HCT116 (cell line): ENCODE results near the gene TMEM164. TPM values are rescaled to one million over a fixed set of nuclear protein-coding genes. Genes with fewer than 3 reads are reported as not detected.
A peak's percentile ranks its signal among the peaks of the same experiment; 100 is the strongest.

Source experiments
- ATAC-seq: fragments of 200-7000 bp; cut with Tn5 transposase; 2 replicates; pipeline ENCODE4 v1.9.1; 2020; ENCODE audit warnings: mild to moderate bottlenecking, moderate library complexity
- BruUV-seq: library from RNA; stranded (reverse); fragments of 400-500 nt; replicated peaks from 2 replicates; lab custom pipeline; 2021; lab: Mats Ljungman, UMichigan
- CTCF ChIA-PET: fragments of 300-600 bp; sonication (Branson Sonifier 250); formaldehyde crosslinking; loops from one replicate; lab custom pipeline; 2021; ENCODE audit warnings: antibody characterized with exemption; lab: Charles Lee
- POLR2A ChIA-PET: fragments of 300-600, 350-600 bp; sonication (Branson Sonifier 250); formaldehyde crosslinking; loops from one replicate; lab custom pipeline; 2021; ENCODE audit warnings: antibody characterized with exemption; lab: Charles Lee
- RAD21 ChIA-PET, 2 experiments: fragments of 300-600 bp; sonication (Branson Sonifier 250); formaldehyde crosslinking; loops; one replicate each; lab custom pipeline; 2023; ENCODE audit warnings: low total read pairs in 2 of 2; ENCODE audit not compliant: uncharacterized antibody in 2 of 2, unreplicated experiment in 2 of 2, low non-redundant PET in 1 of 2; lab: Charles Lee
- DNase-seq: peaks from one replicate; pipeline ENCODE4 v3.0.0-alpha.2; 2010; ENCODE audit warnings: low read depth, low spot score
- H2AFZ ChIP-seq: fragments of 200-600 bp; shearing (Covaris generic), sonication (generic); 2 replicates; pipeline ENCODE4 v1.6.1; 2017; ENCODE audit warnings: low read depth, mixed run types, mixed read lengths, antibody characterized with exemption, low read length; ENCODE audit not compliant: poor library complexity, severe bottlenecking
- H3K27ac ChIP-seq: 2 replicates; pipeline ENCODE4 v1.5.1; 2012; ENCODE audit warnings: low read depth, low read length
- H3K27me3 ChIP-seq: fragments of 200-600 bp; sonication (generic); 2 replicates; pipeline ENCODE4 v1.6.1; 2016; ENCODE audit warnings: mixed run types, low read length, mixed read lengths; ENCODE audit not compliant: insufficient read depth
- H3K36me3 ChIP-seq, 2 experiments: fragments of 200-500 bp in 1 of 2; fragments of 200-600 bp in 1 of 2; sonication (Bioruptor generic) in 1 of 2; sonication (generic) in 1 of 2; 2 replicates each; pipeline versions ENCODE4 v1.5.1 to v1.6.1; 2014 to 2016; ENCODE audit warnings: low read length in 2 of 2, inconsistent platforms in 1 of 2, mixed read lengths in 1 of 2, mixed run types in 1 of 2; ENCODE audit not compliant: insufficient read depth in 2 of 2, control insufficient read depth in 1 of 2
- H3K4me1 ChIP-seq, 2 experiments: fragments of 200-600 bp in 1 of 2; sonication (generic) in 1 of 2; 2 replicates each; pipeline versions ENCODE4 v1.5.1 to v1.6.1; 2012 to 2017; ENCODE audit warnings: low read length in 2 of 2, inconsistent platforms in 1 of 2, mild to moderate bottlenecking in 1 of 2, mixed read lengths in 1 of 2, mixed run types in 1 of 2, moderate library complexity in 1 of 2; ENCODE audit not compliant: insufficient read depth in 2 of 2, control insufficient read depth in 1 of 2
- H3K4me2 ChIP-seq: fragments of 200-600 bp; sonication (generic); 2 replicates; pipeline ENCODE4 v1.6.1; 2017; ENCODE audit warnings: mixed run types, low read length, mixed read lengths
- H3K4me3 ChIP-seq, 2 experiments: fragments of 200-600 bp in 1 of 2; sonication (generic) in 1 of 2; replicated peaks in 1 of 2; 2 replicates each; pipeline ENCODE4 v1.5.1; 2011 to 2016; ENCODE audit warnings: low read length in 2 of 2, control low read depth in 1 of 2, low read depth in 1 of 2, mild to moderate bottlenecking in 1 of 2, mixed read lengths in 1 of 2, mixed run types in 1 of 2
- H3K79me2 ChIP-seq: fragments of 200-600 bp; sonication (generic); 2 replicates; pipeline ENCODE4 v1.6.1; 2017; ENCODE audit warnings: mild to moderate bottlenecking, mixed run types, low read length, moderate library complexity, mixed read lengths; ENCODE audit not compliant: insufficient read depth
- H3K9ac ChIP-seq: fragments of 200-600 bp; sonication (generic); 2 replicates; pipeline ENCODE4 v1.6.1; 2016; ENCODE audit warnings: low read length, mixed read lengths
- H3K9me2 ChIP-seq: fragments of 200-600 bp; sonication (generic), shearing (Covaris generic); 2 replicates; pipeline ENCODE4 v1.6.1; 2017; ENCODE audit warnings: mixed run types, mild to moderate bottlenecking, moderate library complexity; ENCODE audit not compliant: insufficient read depth
- H3K9me3 ChIP-seq, 2 experiments: fragments of 200-500 bp in 1 of 2; fragments of 200-600 bp in 1 of 2; sonication (Bioruptor generic) in 1 of 2; sonication (generic) in 1 of 2; 2 replicates each; pipeline ENCODE4 v1.6.1; 2014 to 2017; ENCODE audit warnings: low read length in 2 of 2, mixed read lengths in 2 of 2, inconsistent platforms in 1 of 2, low read depth in 1 of 2, mild to moderate bottlenecking in 1 of 2, mixed run types in 1 of 2, moderate library complexity in 1 of 2; ENCODE audit not compliant: control insufficient read depth in 1 of 2, insufficient read depth in 1 of 2
- H4K20me1 ChIP-seq: fragments of 200-600 bp; sonication (generic), shearing (Covaris generic); 2 replicates; pipeline ENCODE4 v1.6.1; 2017; ENCODE audit warnings: mixed run types, mild to moderate bottlenecking, moderate library complexity; ENCODE audit not compliant: insufficient read depth
- FOSL1 ChIP-seq: IDR thresholded peaks from 2 replicates; pipeline ENCODE4 v1.6.1; 2012; ENCODE audit warnings: low read depth
- JUND ChIP-seq: IDR thresholded peaks from 2 replicates; pipeline ENCODE4 v1.6.1; 2012
- POLR2AphosphoS5 ChIP-seq: IDR thresholded peaks from 2 replicates; pipeline ENCODE4 v1.6.1; 2011; ENCODE audit warnings: mild to moderate bottlenecking, low read depth, low read length, moderate library complexity
- SP1 ChIP-seq: IDR thresholded peaks from 2 replicates; pipeline ENCODE4 v1.6.1; 2012; ENCODE audit warnings: low read depth
- ZNF274 ChIP-seq: fragments of 200-500 bp; sonication (Bioruptor generic); IDR thresholded peaks from 2 replicates; pipeline ENCODE4 v1.6.1; 2014; ENCODE audit warnings: mild to moderate bottlenecking, low read depth, low read length, inconsistent platforms
- intact Hi-C: fragments of 100-400 bp; cut with micrococcal nuclease; formaldehyde crosslinking; loops from 2 replicates; pipeline ENCODE4 v1.10.0; 2022
- total RNA-seq: library from RNA; stranded (reverse); gene quantifications from one replicate; pipeline ENCODE4 v1.2.1, GENCODE V29; 2021; ENCODE audit not compliant: unreplicated experiment

Gene TMEM164
- total RNA-seq, 1 experiment from 2014 or later, result 18.7 TPM

DNA sequence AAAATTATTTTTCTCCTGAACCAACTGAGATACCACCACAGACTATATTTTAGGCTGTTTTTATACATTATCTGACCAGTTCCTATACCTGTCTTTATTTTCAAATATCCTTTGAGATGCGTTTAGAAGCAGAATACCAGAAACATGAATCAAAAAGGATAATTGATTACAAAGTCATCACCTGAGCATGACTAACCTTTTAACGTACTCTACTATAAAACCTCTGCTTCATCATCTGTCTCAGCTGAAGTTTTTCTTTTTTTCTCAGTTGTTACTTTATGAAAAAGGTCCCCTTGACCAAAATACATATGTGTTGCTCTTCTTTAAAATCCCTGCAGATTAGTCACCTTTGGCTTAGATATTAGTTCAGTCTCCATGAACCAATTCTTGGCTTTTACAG is 205.2 kb downstream of the TMEM164 start:
- Histone ChIP-seq H3K9me3 (no peaks in the 10 kb centered on the region), H3K36me3 (no peaks in the 10 kb centered on the region), H3K27me3 (no peaks in the 10 kb centered on the region), H3K27ac (no peak overlapping the region), H3K9ac (no peak overlapping the region), H3K4me3 (peak overlapping the region in 1 of 2 experiments; percentile 18; a peak in 1 of 4 replicates), H3K4me2 (peak overlapping the region; percentile 55), H3K9me2 (no peaks in the 10 kb centered on the region), H2AFZ (no peak overlapping the region), H3K4me1 (peaks cover 17 to 54% of the 10 kb centered on the region in 2 experiments), H3K79me2 (no peaks in the 10 kb centered on the region; the same call in 1 of the 2 replicates), H4K20me1 (no peaks in the 10 kb centered on the region)
- TF ChIP-seq ZNF274 (no peak), FOSL1 (peak; percentile 48), JUND (peak; percentile 29; the same call in 1 of the 2 replicates)
- intact Hi-C loops, result no loop called here
- ATAC-seq, result no peak; the same call in 1 of the 2 replicates
- no TSS peak for BruUV-seq
- ChIA-PET RAD21 (no interaction called here), POLR2A (no interaction called here), CTCF (no interaction called here)
- DNase-seq, result no peak

DNA sequence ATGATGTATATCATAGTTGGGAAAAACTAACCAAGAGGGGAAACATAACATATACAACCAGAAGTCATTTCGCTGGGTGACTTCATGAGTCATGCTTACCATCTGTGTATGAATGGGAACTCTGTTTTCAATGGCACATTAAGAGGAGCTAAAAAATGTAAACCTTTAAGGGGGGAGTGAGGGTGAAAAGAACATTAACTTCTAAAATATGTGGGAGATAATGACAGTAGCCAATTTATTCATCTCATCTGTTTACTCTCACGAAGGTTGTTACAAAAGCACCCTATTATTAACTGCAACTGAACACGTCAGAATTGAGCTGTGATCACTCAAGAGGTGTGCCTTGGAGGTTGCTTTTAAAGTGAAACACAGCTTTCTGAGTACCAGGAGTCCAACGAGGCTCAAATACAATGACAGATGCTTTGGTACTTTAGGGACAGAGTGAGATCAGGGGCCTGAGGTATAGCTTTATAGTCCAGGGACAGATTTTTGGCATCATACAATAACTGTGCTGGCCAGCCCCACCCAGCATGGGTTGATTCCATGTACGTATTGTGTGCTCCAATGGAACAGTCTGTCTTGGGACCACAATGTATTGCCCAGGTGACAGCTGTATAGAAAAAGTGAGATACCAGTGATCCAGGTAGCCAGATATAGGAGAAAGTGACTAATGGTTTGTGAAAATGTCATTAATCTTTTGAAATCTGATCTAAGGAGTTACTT is 207.7 kb downstream of the TMEM164 start:
- BruUV-seq, result no TSS peak
- peak; percentile 40 for DNase-seq
- no peak overlapping the region for H2AFZ ChIP-seq
- H3K4me3 ChIP-seq, result peak overlapping the region in 1 of 2 experiments; percentile 35; a peak in 3 of 4 replicates
- POLR2A ChIA-PET, result no interaction called here
- TF ChIP-seq FOSL1 (0 out of 2 replicates have a peak, but pooled peaks have one; percentile 26), SP1 (no peak), POLR2AphosphoS5 (no peak)
- TF ChIP-seq, all 23 proteins: peak for 1
- Histone ChIP-seq H3K27ac (no peak overlapping the region), H3K79me2 (no peaks in the 10 kb centered on the region; the same call in 1 of the 2 replicates), H4K20me1 (no peaks in the 10 kb centered on the region), H3K9me3 (no peaks in the 10 kb centered on the region), H3K4me2 (peak overlapping the region; percentile 68), H3K4me1 (peaks cover 17 to 54% of the 10 kb centered on the region in 2 experiments), H3K9me2 (no peaks in the 10 kb centered on the region), H3K27me3 (no peaks in the 10 kb centered on the region), H3K9ac (peak overlapping the region; percentile 22; the same call in 1 of the 2 replicates), H3K36me3 (no peaks in the 10 kb centered on the region)
- ChIA-PET CTCF (no interaction called here), RAD21 (no interaction called here)
- intact Hi-C loops, result loop anchor here (10.0 kb wide), 1 partner anchor 104 kb away; the partner anchor contains the start of gene AMMECR1
- ATAC-seq, result peak; percentile 81
